Measurements from ENCODE around the gene SIRT2. TPM values are rescaled to one million over a fixed set of nuclear protein-coding genes. Genes with fewer than 3 reads are reported as not detected.

SIRT2 gene
- total RNA-seq, 2 donors from 2014 or later: 28.0 to 32.9 TPM

- Histone ChIP-seq H3K27me3 (no peaks in the 10 kb centered on the region), H3K9ac (ENCODE audit: low read depth in 2 of 2, low read length in 2 of 2) (no peak overlapping the region), H3K9me3 (no peaks in the 10 kb centered on the region), H3K27ac (no peak overlapping the region), H3K4me1 (no peaks in the 10 kb centered on the region), H3K36me3 (no peaks in the 10 kb centered on the region), H3K4me3 (no peak overlapping the region)
- intact Hi-C loops (cut with DNase I): no loop called here
- no peak for DNase-seq
- no peak for TF ChIP-seq CTCF (IDR thresholded peaks at IDR 0.05)
Measured at GRCh38 chr19:38917921-38918491, 18.6 kb upstream of the SIRT2 start.

- H3K4me3 ChIP-seq: no peak overlapping the region
- H3K9ac ChIP-seq (ENCODE audit: low read depth in 2 of 2, low read length in 2 of 2): no peak overlapping the region
- no peak for DNase-seq
- TF ChIP-seq CTCF (IDR thresholded peaks at IDR 0.05): no peak
- H3K4me1 ChIP-seq: no peaks in the 10 kb centered on the region
- no peaks in the 10 kb centered on the region for H3K36me3 ChIP-seq
- no peak overlapping the region for H3K27ac ChIP-seq
- H3K9me3 ChIP-seq: no peaks in the 10 kb centered on the region
- intact Hi-C loops (cut with DNase I): no loop called here
- H3K27me3 ChIP-seq: no peaks in the 10 kb centered on the region
Measured at GRCh38 chr19:38917516-38917915, 18.1 kb upstream of the SIRT2 start.

- intact Hi-C loops (cut with DNase I): no loop called here
Measured at GRCh38 chr19:38915329-38916321, 16.2 kb upstream of the SIRT2 start.

GRCh38 chr19:38913958-38914357 is 14.5 kb upstream of the SIRT2 start:
- H3K4me1 ChIP-seq: no peaks in the 10 kb centered on the region
- no peaks in the 10 kb centered on the region for H3K27me3 ChIP-seq
- H3K9me3 ChIP-seq: no peaks in the 10 kb centered on the region
- intact Hi-C loops (cut with DNase I): no loop called here
- no peak overlapping the region for H3K4me3 ChIP-seq
- no peak for TF ChIP-seq CTCF (IDR thresholded peaks at IDR 0.05)
- H3K36me3 ChIP-seq: no peaks in the 10 kb centered on the region
- H3K9ac ChIP-seq (ENCODE audit: low read depth in 2 of 2, low read length in 2 of 2): no peak overlapping the region
- DNase-seq: no peak
- H3K27ac ChIP-seq: no peak overlapping the region

More at GRCh38 chr19:38915329-38916321, 16.2 kb upstream of the SIRT2 start:
- Histone ChIP-seq H3K27me3 (no peaks in the 10 kb centered on the region), H3K9me3 (no peaks in the 10 kb centered on the region), H3K36me3 (no peaks in the 10 kb centered on the region), H3K27ac (no peak overlapping the region), H3K4me1 (no peaks in the 10 kb centered on the region), H3K9ac (ENCODE audit: low read depth in 2 of 2, low read length in 2 of 2) (no peak overlapping the region), H3K4me3 (no peak overlapping the region)
- DNase-seq: no peak
- no peak for TF ChIP-seq CTCF (IDR thresholded peaks at IDR 0.05)

GRCh38 chr19:38912600-38913514 is 13.4 kb upstream of the SIRT2 start:
- intact Hi-C loops (cut with DNase I): no loop called here
- Histone ChIP-seq H3K27me3 (no peaks in the 10 kb centered on the region), H3K27ac (no peak overlapping the region), H3K4me1 (no peaks in the 10 kb centered on the region), H3K4me3 (no peak overlapping the region), H3K36me3 (no peaks in the 10 kb centered on the region), H3K9ac (ENCODE audit: low read depth in 2 of 2, low read length in 2 of 2) (no peak overlapping the region), H3K9me3 (no peaks in the 10 kb centered on the region)
- no peak for DNase-seq
- TF ChIP-seq CTCF (IDR thresholded peaks at IDR 0.05): no peak

Data from colonic mucosa (tissue), 4 donors.